NOMO-1 treated with dmso at 0.1 percent for 144 hours (cell line): ENCODE results near the gene KRTAP13-4.

ENCODE experiments used
- DNase-seq: peaks from one replicate; lab custom pipeline; 2025; ENCODE audit not compliant: unreplicated experiment; lab: John Stamatoyannopoulos, UW

The KRTAP13-4 gene

GRCh38 chr21:30430170-30430655 is at the start of gene KRTAP13-4:
Gene KRTAP13-4, plus strand, starts transcription at chr21:30430220. Its CDS starts 56 bp downstream, at chr21:30430276.
- no peak for DNase-seq

DNA sequence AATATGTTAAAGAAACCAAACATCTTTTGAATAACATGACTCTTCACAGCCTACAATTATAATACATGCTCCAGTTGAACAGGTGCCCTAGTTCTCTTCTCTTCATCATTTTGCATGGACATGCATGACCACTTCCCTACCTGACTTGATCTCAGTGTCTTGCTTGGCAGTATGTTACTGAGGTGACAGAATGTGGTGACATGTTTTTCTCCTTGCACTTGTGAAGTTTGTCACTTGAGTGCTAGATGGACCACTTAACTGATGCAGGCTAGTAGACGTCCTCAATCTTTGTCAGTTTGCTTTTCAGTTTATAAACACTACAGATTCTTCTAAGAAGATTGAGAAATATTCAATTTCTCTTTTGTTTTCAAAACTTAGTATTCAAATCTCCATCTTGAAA is 47.8 kb upstream of the KRTAP13-4 start:
- DNase-seq, result no peak

GRCh38 chr21:30391492-30392025 is 38.5 kb upstream of the KRTAP13-4 start:
- no peak for DNase-seq

- DNase-seq, result no peak
Measured at GRCh38 chr21:30395731-30396130, 34.3 kb upstream of the KRTAP13-4 start, which contains the start of gene KRTAP13-1. Gene KRTAP13-1, plus strand, starts transcription at chr21:30396031. Its CDS starts 56 bp downstream, at chr21:30396087.

DNA sequence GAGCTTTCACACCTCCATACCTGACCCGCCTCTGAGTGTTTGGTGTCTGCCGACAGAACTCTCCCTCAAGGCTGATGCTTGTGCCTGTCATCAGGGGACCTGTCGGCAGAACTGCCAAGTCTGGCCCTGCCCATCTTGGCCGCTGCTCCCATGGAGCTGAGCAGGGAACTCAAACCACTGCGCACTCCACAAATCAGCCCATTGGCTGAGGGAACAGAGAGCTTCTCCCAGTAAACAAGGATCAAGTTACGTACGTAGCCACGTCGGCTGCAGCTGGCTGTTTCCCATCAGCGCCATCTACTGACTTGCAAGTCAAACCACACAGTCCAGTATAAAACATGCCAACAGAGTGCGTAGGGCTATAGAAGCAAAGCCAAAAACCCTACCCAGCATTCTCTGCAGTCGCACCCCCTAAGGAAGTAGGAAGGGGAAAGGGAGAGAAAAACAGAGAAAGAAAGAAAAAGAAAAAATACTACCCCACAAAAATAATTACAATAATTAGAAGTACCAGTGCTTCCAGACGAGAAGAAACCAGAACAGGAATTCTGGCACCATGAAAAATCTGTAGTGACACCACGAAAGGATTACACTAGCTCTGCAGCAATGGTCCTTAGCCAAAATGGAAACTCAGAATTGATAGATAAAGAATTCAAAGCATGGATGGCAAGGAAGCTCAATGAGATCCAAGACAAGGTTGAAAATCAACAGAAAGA is 21.1 kb upstream of the KRTAP13-4 start:
- no peak for DNase-seq

DNA sequence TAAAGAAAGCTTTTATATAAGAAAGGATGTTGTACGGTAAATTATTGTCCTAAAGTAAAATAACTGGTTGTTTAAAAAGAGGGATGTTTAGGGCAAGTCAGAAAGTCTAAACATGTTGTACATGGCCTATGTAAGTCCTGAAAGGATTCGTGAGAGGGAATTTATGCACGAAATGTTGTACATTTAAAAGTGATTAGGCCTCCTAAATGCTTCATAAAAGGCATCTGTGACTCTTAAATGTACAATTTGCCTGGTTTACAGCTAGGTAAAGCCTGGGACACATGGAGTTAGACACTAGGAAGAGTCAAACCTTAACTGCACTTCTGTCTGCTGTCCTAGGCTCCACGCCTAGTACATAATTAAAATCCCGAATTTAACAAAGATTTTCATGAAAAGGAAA is 14.0 kb upstream of the KRTAP13-4 start:
- no peak for DNase-seq

- DNase-seq, result no peak
Measured at GRCh38 chr21:30425826-30426225, 4.2 kb upstream of the KRTAP13-4 start, which contains the start of gene KRTAP13-3. Gene KRTAP13-3, minus strand, starts transcription at chr21:30425926. Its CDS starts 14 bp downstream, at chr21:30425912.

GRCh38 chr21:30426731-30427130 is 3.3 kb upstream of the KRTAP13-4 start:
- DNase-seq, result no peak

GRCh38 chr21:30434033-30434631 is 4.1 kb downstream of the KRTAP13-4 start:
- DNase-seq, result peak; percentile 5

GRCh38 chr21:30437010-30437565 is 7.1 kb downstream of the KRTAP13-4 start:
- DNase-seq, result peak; percentile 30

DNA sequence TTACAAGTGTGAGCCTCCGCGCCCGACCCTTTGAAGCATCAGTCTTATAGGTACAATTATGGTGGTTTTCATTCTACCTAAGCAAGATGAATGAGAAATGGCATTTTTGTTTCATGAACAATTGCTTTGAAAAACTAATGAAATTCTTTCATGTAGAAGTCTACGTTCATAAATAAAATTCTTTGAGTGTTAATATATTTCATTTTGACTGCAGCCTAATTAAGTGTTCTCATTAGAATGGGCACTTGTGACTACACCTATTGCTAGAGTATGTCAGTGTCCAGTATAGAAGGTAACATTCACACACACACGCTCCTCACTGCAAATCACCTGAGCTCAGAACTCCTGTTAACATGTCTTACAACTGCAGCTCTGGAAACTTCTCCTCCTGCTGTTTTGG is 10.0 kb downstream of the KRTAP13-4 start, which contains the start of gene KRTAP15-1:
Gene KRTAP15-1, plus strand, starts transcription at position 301 of the 400 bp plus-strand sequence. Its CDS starts 53 bp downstream, at position 354.
- DNase-seq, result no peak

GRCh38 chr21:30443226-30443625 is 13.2 kb downstream of the KRTAP13-4 start:
- no peak for DNase-seq

DNA sequence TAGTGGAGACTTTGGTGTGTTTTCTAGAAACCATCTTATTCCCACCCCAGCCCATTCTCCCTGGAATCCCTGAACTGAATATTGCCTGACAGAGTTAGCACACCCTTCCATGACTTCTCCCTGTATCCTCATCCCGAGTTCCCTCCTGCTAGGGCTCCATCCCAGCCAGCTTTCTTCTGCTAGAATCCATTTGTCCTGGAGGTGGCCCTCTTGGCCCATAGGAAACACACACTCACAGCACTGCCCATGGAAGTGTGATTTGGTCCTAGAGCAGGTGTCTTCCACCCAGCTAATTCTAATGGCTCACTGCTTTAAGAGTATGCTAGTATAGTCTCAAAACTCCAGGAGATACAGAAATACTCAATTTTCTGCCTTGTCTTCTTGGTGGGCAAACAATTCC is 14.2 kb downstream of the KRTAP13-4 start:
- DNase-seq, result no peak

GRCh38 chr21:30447056-30447455 is 17.0 kb downstream of the KRTAP13-4 start:
- no peak for DNase-seq

GRCh38 chr21:30448514-30448913 is 18.5 kb downstream of the KRTAP13-4 start:
- no peak for DNase-seq

- no peak for DNase-seq
Measured at GRCh38 chr21:30463713-30464112, 33.7 kb downstream of the KRTAP13-4 start.

GRCh38 chr21:30468900-30469714 is 39.1 kb downstream of the KRTAP13-4 start:
- DNase-seq, result no peak

- no peak for DNase-seq
Measured at GRCh38 chr21:30478004-30478403, 48.0 kb downstream of the KRTAP13-4 start.

GRCh38 chr21:30479259-30479658 is 49.2 kb downstream of the KRTAP13-4 start:
- no peak for DNase-seq

DNA sequence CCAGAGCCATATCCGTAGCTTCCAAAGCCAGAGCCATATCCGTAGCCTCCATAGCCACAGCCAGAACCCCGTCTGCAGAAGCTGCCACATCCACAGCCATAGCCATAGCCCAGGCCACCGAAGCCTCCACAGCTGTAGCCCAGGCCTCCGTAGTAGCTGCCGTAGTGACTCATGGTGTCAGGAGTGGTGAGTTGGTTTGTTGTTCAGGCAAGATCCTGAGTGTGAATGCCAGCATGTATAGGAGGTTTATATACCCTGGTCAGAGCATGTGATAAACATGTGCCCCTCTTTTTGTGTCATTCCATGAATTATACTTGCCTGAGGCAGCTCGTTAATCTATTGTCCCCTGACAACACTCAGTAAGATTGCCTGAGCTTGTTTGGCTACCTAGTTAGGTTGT is 50.1 kb downstream of the KRTAP13-4 start, which contains the start of gene KRTAP19-1:
Gene KRTAP19-1, minus strand, starts transcription at position 223 of the 400 bp plus-strand sequence. Its CDS starts 50 bp downstream, at position 173.
- no peak for DNase-seq
